Activated CD8-positive, alpha-beta memory T cell treated with anti-CD3 and anti-CD28 coated beads, Interleukin-2, amount 50 U/mL, for 48 hours (primary cell): ENCODE data around the gene GAL3ST3.
"Not testable (repeated sequence)": the region's sequence is repeated elsewhere in the genome, so short reads cannot be mapped to it uniquely, and the experiment has no call there.

Source experiments
- DNase-seq: peaks from one replicate; pipeline ENCODE4 v3.0.0-alpha.2; 2020

Gene GAL3ST3

GRCh38 chr11:66042996-66043906 lies 5.7 kb downstream of the GAL3ST3 start:
- DNase-seq, result no peak

- no peak for DNase-seq
These were observed 6.5 kb downstream of the GAL3ST3 start for GRCh38 chr11:66042227-66042995.

- DNase-seq, result no peak
These were observed 9.2 kb downstream of the GAL3ST3 start for GRCh38 chr11:66039765-66040164.

- DNase-seq, result no peak
These were observed 11.6 kb downstream of the GAL3ST3 start for GRCh38 chr11:66037327-66037726.

- no peak for DNase-seq
These were observed 12.6 kb downstream of the GAL3ST3 start for GRCh38 chr11:66036334-66036710.

GRCh38 chr11:66035653-66036333 lies 13.2 kb downstream of the GAL3ST3 start:
- no peak for DNase-seq

- no peak for DNase-seq
These were observed 15.8 kb downstream of the GAL3ST3 start for GRCh38 chr11:66032957-66033735.

GRCh38 chr11:66026017-66026529 lies 22.9 kb downstream of the GAL3ST3 start, which contains the start of gene CATSPER1:
TSS of gene CATSPER1 (minus strand) at chr11:66026479. CDS start at chr11:66026379, 100 bp downstream.
- no peak for DNase-seq

GRCh38 chr11:66023186-66023440 lies 25.8 kb downstream of the GAL3ST3 start:
- DNase-seq, result not testable (repeated sequence)

- peak; percentile 98 for DNase-seq
These were observed 26.4 kb downstream of the GAL3ST3 start for GRCh38 chr11:66022401-66023185.

GRCh38 chr11:66020618-66021357 lies 28.2 kb downstream of the GAL3ST3 start:
- DNase-seq, result no peak

- DNase-seq, result no peak
These were observed 28.7 kb downstream of the GAL3ST3 start for GRCh38 chr11:66020212-66020611.

- no peak for DNase-seq
These were observed 31.6 kb downstream of the GAL3ST3 start for GRCh38 chr11:66017321-66017720.

GRCh38 chr11:66016793-66017177 lies 32.2 kb downstream of the GAL3ST3 start:
- no peak for DNase-seq

- no peak for DNase-seq
These were observed 32.8 kb downstream of the GAL3ST3 start for GRCh38 chr11:66015936-66016792.

GRCh38 chr11:66015454-66015881 lies 33.5 kb downstream of the GAL3ST3 start:
- DNase-seq, result no peak

GRCh38 chr11:66014804-66015453 lies 34.0 kb downstream of the GAL3ST3 start:
- DNase-seq, result no peak

- DNase-seq, result no peak
These were observed 35.2 kb downstream of the GAL3ST3 start for GRCh38 chr11:66013762-66014100.

- no peak for DNase-seq
These were observed 35.8 kb downstream of the GAL3ST3 start for GRCh38 chr11:66012946-66013761.
